HEK293 (cell line): ENCODE data around the gene ABHD5.

ENCODE experiments used
- CTCF ChIA-PET: fragments of 350-600 bp; formaldehyde crosslinking; extraction: SDS; loops from one replicate; lab custom pipeline; 2021; ENCODE audit warnings: antibody characterized with exemption; lab: Yijun Ruan, JAX
- POLR2A ChIA-PET: fragments of 300-600 bp; formaldehyde crosslinking; extraction: SDS; loops from one replicate; lab custom pipeline; 2020; ENCODE audit warnings: antibody characterized with exemption, inconsistent platforms; lab: Yijun Ruan, JAX
- H3K27ac ChIP-seq: fragments of 200-500 bp; sonication (Bioruptor generic); 2 replicates; pipeline ENCODE4 v1.5.1; 2014; ENCODE audit warnings: low read depth, low read length, control low read depth, inconsistent platforms; ENCODE audit errors: extremely low read depth
- H3K36me3 ChIP-seq, 2 experiments: fragments of 200-500 bp in 1 of 2; sonication (Bioruptor generic) in 1 of 2; 1 replicate in 1 of 2; 2 replicates in 1 of 2; pipeline ENCODE4 v1.5.1; 2014 to 2017; ENCODE audit warnings: inconsistent platforms in 2 of 2, low read length in 2 of 2; ENCODE audit not compliant: control insufficient read depth in 2 of 2, insufficient read depth in 1 of 2
- H3K4me1 ChIP-seq: fragments of 200-500 bp; sonication (Bioruptor generic); 2 replicates; pipeline ENCODE4 v1.5.1; 2014; ENCODE audit warnings: mild to moderate bottlenecking, low read length, inconsistent platforms; ENCODE audit not compliant: control insufficient read depth, insufficient read depth
- H3K4me3 ChIP-seq: 2 replicates; pipeline ENCODE4 v1.5.1; 2011; ENCODE audit warnings: low read depth, mild to moderate bottlenecking, control low read depth, low read length, moderate library complexity
- H3K9me3 ChIP-seq: fragments of 200-500 bp; sonication (Bioruptor generic); 2 replicates; pipeline ENCODE4 v1.5.1; 2014; ENCODE audit warnings: low read depth, low read length, inconsistent platforms; ENCODE audit not compliant: control insufficient read depth, insufficient read depth
- GLI4 ChIP-seq: fragments of 450-650 bp; formaldehyde crosslinking; IDR thresholded peaks from 2 replicates; pipeline ENCODE4 v1.5.1; 2016; ENCODE audit warnings: missing biosample characterization, missing genetic modification characterization
- GLIS1 ChIP-seq: fragments of 450-650 bp; formaldehyde crosslinking; IDR thresholded peaks from 2 replicates; pipeline ENCODE4 v1.5.1; 2016; ENCODE audit warnings: missing biosample characterization, missing genetic modification characterization
- TCF7L2 ChIP-seq: IDR thresholded peaks from 2 replicates; pipeline ENCODE4 v1.6.1; 2011; ENCODE audit warnings: low read depth, mild to moderate bottlenecking, inconsistent platforms, low read length, moderate library complexity, borderline replicate concordance
- ZNF211 ChIP-seq: fragments of 450-650 bp; formaldehyde crosslinking; IDR thresholded peaks from 2 replicates; pipeline ENCODE4 v1.5.1; 2016; ENCODE audit warnings: low read depth, missing biosample characterization, missing genetic modification characterization
- ZNF366 ChIP-seq: fragments of 450-650 bp; formaldehyde crosslinking; conservative IDR thresholded peaks from 2 replicates; pipeline ENCODE4 v1.5.1; 2016; ENCODE audit warnings: missing biosample characterization, missing genetic modification characterization
- ZNF416 ChIP-seq: fragments of 450-650 bp; formaldehyde crosslinking; IDR thresholded peaks from 2 replicates; pipeline ENCODE4 v1.5.1; 2016; ENCODE audit warnings: missing biosample characterization, missing genetic modification characterization
- ZNF423 ChIP-seq: fragments of 450-650 bp; formaldehyde crosslinking; IDR thresholded peaks from 2 replicates; pipeline ENCODE4 v1.5.1; 2016; ENCODE audit warnings: missing biosample characterization, missing genetic modification characterization
- ZNF514 ChIP-seq: fragments of 450-650 bp; formaldehyde crosslinking; IDR thresholded peaks from 2 replicates; pipeline ENCODE4 v1.5.1; 2016; ENCODE audit warnings: missing biosample characterization, missing genetic modification characterization
- ZNF571 ChIP-seq: fragments of 450-650 bp; formaldehyde crosslinking; IDR thresholded peaks from 2 replicates; pipeline ENCODE4 v1.5.0; 2017; ENCODE audit warnings: missing biosample characterization, missing genetic modification characterization
- ZNF621 ChIP-seq: fragments of 450-650 bp; formaldehyde crosslinking; IDR thresholded peaks from 2 replicates; pipeline ENCODE4 v1.5.1; 2017; ENCODE audit warnings: missing biosample characterization, missing genetic modification characterization
- ZNF768 ChIP-seq: fragments of 450-650 bp; formaldehyde crosslinking; IDR thresholded peaks from 2 replicates; pipeline ENCODE4 v1.5.1; 2018; ENCODE audit warnings: missing biosample characterization, mild to moderate bottlenecking, missing genetic modification characterization
- ZNF792 ChIP-seq: fragments of 450-650 bp; formaldehyde crosslinking; IDR thresholded peaks from 2 replicates; pipeline ENCODE4 v1.5.1; 2016; ENCODE audit warnings: missing biosample characterization, missing genetic modification characterization
- TF ChIP-seq, protein P1 (sequence below): fragments of 450-650 bp; formaldehyde crosslinking; IDR thresholded peaks from 2 replicates; pipeline ENCODE4 v1.5.1; 2016; ENCODE audit warnings: missing biosample characterization, missing genetic modification characterization, borderline replicate concordance
- TF ChIP-seq, protein P2 (sequence below): fragments of 450-650 bp; formaldehyde crosslinking; IDR thresholded peaks from 2 replicates; pipeline ENCODE4 v1.5.1; 2016; ENCODE audit warnings: missing biosample characterization, missing genetic modification characterization
- TF ChIP-seq, protein P3 (sequence below): fragments of 450-650 bp; formaldehyde crosslinking; IDR thresholded peaks from 2 replicates; pipeline ENCODE4; 2016; ENCODE audit warnings: missing biosample characterization, missing genetic modification characterization
- TF ChIP-seq, protein P4 (sequence below): fragments of 450-650 bp; formaldehyde crosslinking; IDR thresholded peaks from 2 replicates; pipeline ENCODE4 v1.5.1; 2016; ENCODE audit warnings: missing biosample characterization, missing genetic modification characterization

Gene ABHD5

DNA sequence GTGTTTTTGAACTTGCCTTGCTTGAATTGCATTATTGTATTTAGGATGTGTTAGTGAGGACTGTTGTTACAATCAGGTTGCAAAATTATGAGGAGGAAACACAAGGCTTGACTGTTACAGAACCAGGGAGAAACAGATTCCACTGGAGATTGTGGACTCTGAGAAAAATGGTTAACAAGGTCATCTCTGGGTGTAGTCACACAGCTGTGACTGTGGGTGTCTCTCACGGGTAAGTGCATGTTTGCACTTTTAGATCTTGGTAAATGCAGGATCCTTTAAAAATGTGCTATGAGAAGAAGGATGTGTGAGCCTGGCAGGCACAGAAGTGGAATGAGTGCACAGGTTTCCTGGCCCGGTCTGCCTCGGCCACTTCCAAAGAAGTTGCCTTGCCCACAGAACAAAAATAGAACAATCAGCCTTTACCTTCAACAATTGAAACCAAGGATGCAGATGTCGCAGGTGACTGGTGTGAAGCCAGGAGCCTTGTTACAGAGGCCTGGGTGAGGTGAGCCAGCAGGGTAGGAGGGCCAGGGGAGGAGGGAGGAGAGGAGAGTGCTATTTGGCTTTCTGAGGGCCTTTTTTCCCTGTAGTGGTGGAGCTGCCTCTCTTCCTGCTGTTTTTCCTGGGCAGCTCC, 68.0 kb downstream of the ABHD5 start:
- Histone ChIP-seq H3K27ac (no peak overlapping the region), H3K4me3 (no peak overlapping the region), H3K4me1 (no peaks in the 10 kb centered on the region), H3K36me3 (no peaks in the 10 kb centered on the region), H3K9me3 (no peaks in the 10 kb centered on the region)
- CTCF ChIA-PET: interaction anchor here (0.6 to 1.3 kb wide), 3 partner anchors 9 to 1126 kb away, joined by 3 to 4 read pairs (median 4); no protein-coding TSS in a partner anchor
- POLR2A ChIA-PET: no interaction called here
- TF ChIP-seq ZNF621 (tag by site-specific recombination) (no peak), ZNF571 (tag by site-specific recombination) (no peak), ZNF416 (no peak), ZNF366 (no peak), ZNF514 (tag by site-specific recombination) (no peak), ZNF211 (no peak), ZNF768 (tag by site-specific recombination) (no peak), ZNF792 (tag by site-specific recombination) (no peak), ZNF423 (no peak), GLI4 (tag by site-specific recombination) (no peak), TCF7L2 (no peak), GLIS1 (tag by site-specific recombination) (no peak)
- TF ChIP-seq, protein P1, sequence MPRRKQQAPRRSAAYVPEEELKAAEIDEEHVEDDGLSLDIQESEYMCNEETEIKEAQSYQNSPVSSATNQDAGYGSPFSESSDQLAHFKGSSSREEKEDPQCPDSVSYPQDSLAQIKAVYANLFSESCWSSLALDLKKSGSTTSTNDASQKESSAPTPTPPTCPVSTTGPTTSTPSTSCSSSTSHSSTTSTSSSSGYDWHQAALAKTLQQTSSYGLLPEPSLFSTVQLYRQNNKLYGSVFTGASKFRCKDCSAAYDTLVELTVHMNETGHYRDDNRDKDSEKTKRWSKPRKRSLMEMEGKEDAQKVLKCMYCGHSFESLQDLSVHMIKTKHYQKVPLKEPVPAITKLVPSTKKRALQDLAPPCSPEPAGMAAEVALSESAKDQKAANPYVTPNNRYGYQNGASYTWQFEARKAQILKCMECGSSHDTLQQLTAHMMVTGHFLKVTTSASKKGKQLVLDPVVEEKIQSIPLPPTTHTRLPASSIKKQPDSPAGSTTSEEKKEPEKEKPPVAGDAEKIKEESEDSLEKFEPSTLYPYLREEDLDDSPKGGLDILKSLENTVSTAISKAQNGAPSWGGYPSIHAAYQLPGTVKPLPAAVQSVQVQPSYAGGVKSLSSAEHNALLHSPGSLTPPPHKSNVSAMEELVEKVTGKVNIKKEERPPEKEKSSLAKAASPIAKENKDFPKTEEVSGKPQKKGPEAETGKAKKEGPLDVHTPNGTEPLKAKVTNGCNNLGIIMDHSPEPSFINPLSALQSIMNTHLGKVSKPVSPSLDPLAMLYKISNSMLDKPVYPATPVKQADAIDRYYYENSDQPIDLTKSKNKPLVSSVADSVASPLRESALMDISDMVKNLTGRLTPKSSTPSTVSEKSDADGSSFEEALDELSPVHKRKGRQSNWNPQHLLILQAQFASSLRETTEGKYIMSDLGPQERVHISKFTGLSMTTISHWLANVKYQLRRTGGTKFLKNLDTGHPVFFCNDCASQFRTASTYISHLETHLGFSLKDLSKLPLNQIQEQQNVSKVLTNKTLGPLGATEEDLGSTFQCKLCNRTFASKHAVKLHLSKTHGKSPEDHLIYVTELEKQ (tag by site-specific recombination): no peak
- TF ChIP-seq, protein P2, sequence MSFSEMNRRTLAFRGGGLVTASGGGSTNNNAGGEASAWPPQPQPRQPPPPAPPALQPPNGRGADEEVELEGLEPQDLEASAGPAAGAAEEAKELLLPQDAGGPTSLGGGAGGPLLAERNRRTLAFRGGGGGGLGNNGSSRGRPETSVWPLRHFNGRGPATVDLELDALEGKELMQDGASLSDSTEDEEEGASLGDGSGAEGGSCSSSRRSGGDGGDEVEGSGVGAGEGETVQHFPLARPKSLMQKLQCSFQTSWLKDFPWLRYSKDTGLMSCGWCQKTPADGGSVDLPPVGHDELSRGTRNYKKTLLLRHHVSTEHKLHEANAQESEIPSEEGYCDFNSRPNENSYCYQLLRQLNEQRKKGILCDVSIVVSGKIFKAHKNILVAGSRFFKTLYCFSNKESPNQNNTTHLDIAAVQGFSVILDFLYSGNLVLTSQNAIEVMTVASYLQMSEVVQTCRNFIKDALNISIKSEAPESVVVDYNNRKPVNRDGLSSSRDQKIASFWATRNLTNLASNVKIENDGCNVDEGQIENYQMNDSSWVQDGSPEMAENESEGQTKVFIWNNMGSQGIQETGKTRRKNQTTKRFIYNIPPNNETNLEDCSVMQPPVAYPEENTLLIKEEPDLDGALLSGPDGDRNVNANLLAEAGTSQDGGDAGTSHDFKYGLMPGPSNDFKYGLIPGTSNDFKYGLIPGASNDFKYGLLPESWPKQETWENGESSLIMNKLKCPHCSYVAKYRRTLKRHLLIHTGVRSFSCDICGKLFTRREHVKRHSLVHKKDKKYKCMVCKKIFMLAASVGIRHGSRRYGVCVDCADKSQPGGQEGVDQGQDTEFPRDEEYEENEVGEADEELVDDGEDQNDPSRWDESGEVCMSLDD (tag by site-specific recombination): no peak
- TF ChIP-seq, protein P3, sequence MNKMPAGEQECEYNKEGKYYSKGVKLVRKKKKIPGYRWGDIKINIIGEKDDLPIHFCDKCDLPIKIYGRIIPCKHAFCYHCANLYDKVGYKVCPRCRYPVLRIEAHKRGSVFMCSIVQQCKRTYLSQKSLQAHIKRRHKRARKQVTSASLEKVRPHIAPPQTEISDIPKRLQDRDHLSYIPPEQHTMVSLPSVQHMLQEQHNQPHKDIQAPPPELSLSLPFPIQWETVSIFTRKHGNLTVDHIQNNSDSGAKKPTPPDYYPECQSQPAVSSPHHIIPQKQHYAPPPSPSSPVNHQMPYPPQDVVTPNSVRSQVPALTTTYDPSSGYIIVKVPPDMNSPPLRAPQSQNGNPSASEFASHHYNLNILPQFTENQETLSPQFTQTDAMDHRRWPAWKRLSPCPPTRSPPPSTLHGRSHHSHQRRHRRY (tag by site-specific recombination): no peak
- TF ChIP-seq, protein P4, sequence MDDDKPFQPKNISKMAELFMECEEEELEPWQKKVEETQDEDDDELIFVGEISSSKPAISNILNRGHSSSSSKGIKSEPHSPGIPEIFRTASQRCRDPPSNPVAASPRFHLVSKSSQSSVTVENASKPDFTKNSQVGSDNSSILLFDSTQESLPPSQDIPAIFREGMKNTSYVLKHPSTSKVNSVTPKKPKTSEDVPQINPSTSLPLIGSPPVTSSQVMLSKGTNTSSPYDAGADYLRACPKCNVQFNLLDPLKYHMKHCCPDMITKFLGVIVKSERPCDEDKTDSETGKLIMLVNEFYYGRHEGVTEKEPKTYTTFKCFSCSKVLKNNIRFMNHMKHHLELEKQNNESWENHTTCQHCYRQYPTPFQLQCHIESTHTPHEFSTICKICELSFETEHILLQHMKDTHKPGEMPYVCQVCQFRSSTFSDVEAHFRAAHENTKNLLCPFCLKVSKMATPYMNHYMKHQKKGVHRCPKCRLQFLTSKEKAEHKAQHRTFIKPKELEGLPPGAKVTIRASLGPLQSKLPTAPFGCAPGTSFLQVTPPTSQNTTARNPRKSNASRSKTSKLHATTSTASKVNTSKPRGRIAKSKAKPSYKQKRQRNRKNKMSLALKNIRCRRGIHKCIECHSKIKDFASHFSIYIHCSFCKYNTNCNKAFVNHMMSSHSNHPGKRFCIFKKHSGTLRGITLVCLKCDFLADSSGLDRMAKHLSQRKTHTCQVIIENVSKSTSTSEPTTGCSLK: no peak
